Measurements from ENCODE around the gene METAP1. TPM values are rescaled to one million over a fixed set of nuclear protein-coding genes. Genes with fewer than 3 reads are reported as not detected.

The METAP1 gene
- polyA plus RNA-seq, 3 donors = 15.9 to 21.7 (median 20.6) TPM

DNA sequence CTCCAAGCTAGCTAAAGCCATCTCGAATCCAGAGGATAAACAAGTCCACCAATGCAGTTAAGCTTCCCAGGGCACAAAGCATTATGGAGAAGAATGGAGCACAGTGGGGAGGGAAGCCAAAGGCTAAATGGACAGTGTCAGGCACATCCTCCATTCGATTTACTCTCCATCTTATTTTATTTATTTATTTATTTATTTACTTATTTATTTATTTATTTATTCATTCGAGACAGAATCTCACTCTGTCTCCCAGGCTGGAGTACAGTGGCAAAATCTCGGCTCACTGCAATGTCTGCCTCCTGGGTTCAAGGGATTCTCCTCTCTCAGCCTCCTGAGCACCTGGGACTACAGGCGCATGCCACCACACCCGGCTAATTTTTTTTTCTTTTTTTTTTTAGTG is 40.3 kb upstream of the METAP1 start:
- Mint-ChIP-seq H3K9me3 (peaks cover 0 to 13% (median 6%) of the 10 kb centered on the region in 7 donors), H3K27me3 (ENCODE audit: low read depth in 3 of 3) (peaks cover 1 to 4% (median 2%) of the 10 kb centered on the region in 3 donors), H3K4me1 (no peaks in the 10 kb centered on the region), H3K27ac (no peak overlapping the region), H3K36me3 (no peaks in the 10 kb centered on the region), H3K4me3 (no peak overlapping the region)
- Histone ChIP-seq H4K20me1 (ENCODE audit: insufficient read depth, low read length) (no peaks in the 10 kb centered on the region), H3K9ac (ENCODE audit: insufficient read depth, low read length, poor library complexity, severe bottlenecking) (no peak overlapping the region), H2AFZ (ENCODE audit: insufficient read depth, low read depth, low read length, poor library complexity, severe bottlenecking) (no peak overlapping the region), H3K27me3 (ENCODE audit: control insufficient read depth in 2 of 2, insufficient read depth in 2 of 2, low read length in 2 of 2) (no peaks in the 10 kb centered on the region), H3K79me2 (ENCODE audit: insufficient read depth, low read length) (no peaks in the 10 kb centered on the region), H3K36me3 (replicated peaks in 1 of 2; ENCODE audit: control insufficient read depth in 1 of 2, insufficient read depth in 2 of 2, low read length in 2 of 2) (no peaks in the 10 kb centered on the region), H3K4me3 (replicated peaks in 1 of 3; ENCODE audit: low read depth in 2 of 3, low read length in 3 of 3) (no peak overlapping the region), H3K4me1 (ENCODE audit: control insufficient read depth in 1 of 2, insufficient read depth in 2 of 2, low read length in 2 of 2) (no peaks in the 10 kb centered on the region), H3K27ac (ENCODE audit: low read depth in 1 of 2, low read length in 2 of 2) (no peak overlapping the region), H3K4me2 (replicated peaks; ENCODE audit: extremely low read depth, low read length, poor library complexity, severe bottlenecking) (no peak overlapping the region), H3K9me3 (replicated peaks in 1 of 2; ENCODE audit: control insufficient read depth in 1 of 2, insufficient read depth in 1 of 2, low read length in 2 of 2) (no peaks in the 10 kb centered on the region)
- TF ChIP-seq, protein P1, sequence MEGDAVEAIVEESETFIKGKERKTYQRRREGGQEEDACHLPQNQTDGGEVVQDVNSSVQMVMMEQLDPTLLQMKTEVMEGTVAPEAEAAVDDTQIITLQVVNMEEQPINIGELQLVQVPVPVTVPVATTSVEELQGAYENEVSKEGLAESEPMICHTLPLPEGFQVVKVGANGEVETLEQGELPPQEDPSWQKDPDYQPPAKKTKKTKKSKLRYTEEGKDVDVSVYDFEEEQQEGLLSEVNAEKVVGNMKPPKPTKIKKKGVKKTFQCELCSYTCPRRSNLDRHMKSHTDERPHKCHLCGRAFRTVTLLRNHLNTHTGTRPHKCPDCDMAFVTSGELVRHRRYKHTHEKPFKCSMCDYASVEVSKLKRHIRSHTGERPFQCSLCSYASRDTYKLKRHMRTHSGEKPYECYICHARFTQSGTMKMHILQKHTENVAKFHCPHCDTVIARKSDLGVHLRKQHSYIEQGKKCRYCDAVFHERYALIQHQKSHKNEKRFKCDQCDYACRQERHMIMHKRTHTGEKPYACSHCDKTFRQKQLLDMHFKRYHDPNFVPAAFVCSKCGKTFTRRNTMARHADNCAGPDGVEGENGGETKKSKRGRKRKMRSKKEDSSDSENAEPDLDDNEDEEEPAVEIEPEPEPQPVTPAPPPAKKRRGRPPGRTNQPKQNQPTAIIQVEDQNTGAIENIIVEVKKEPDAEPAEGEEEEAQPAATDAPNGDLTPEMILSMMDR (IDR thresholded peaks at IDR 0.05) = no peak
- intact Hi-C loops (cut with micrococcal nuclease) = no loop called here
- DNase-seq = no peak
- no CpG with 5 or more reads among the region's 6 CpGs for WGBS (ENCODE audit: insufficient coverage)

DNA sequence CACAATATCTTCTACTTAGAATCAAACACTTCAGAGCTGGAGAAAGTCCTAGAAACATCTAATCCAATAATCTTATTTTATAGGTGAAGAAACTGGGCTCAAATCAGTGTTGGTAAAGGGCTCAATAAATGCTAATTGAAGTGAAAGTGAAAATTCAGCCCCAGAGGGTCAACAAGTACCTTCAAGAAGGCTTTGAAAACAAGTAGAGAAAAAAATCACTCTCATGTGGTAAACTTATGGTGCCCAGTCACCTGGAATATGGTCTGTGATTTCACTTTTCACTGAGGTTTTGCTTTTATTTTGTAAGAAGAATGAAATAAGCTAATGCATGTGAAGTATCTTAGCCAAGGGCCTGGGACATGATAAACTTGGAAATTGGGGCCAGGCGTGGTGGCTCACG is 37.5 kb upstream of the METAP1 start:
- no peaks in the 10 kb centered on the region for H3K79me2 ChIP-seq (ENCODE audit: insufficient read depth, low read length)
- TF ChIP-seq, protein P1 (IDR thresholded peaks at IDR 0.05) = no peak
- no peak overlapping the region for H3K27ac ChIP-seq (ENCODE audit: low read depth in 1 of 2, low read length in 2 of 2)
- 100% methylated on average over 2 of the region's 2 CpGs for WGBS (ENCODE audit: insufficient coverage)
- H3K9ac ChIP-seq (ENCODE audit: insufficient read depth, low read length, poor library complexity, severe bottlenecking) = no peak overlapping the region
- no peaks in the 10 kb centered on the region for H3K27me3 ChIP-seq (ENCODE audit: control insufficient read depth in 2 of 2, insufficient read depth in 2 of 2, low read length in 2 of 2)
- Mint-ChIP-seq H3K27ac (peak overlapping the region in 1 of 7 donors; percentile 50), H3K27me3 (ENCODE audit: low read depth in 3 of 3) (peaks cover 0 to 2% (median 1%) of the 10 kb centered on the region in 3 donors), H3K4me1 (no peaks in the 10 kb centered on the region), H3K36me3 (no peaks in the 10 kb centered on the region), H3K4me3 (no peak overlapping the region), H3K9me3 (peaks cover 0 to 13% (median 6%) of the 10 kb centered on the region in 7 donors)
- H3K9me3 ChIP-seq (replicated peaks in 1 of 2; ENCODE audit: control insufficient read depth in 1 of 2, insufficient read depth in 1 of 2, low read length in 2 of 2) = no peaks in the 10 kb centered on the region
- H3K4me3 ChIP-seq (replicated peaks in 1 of 3; ENCODE audit: low read depth in 2 of 3, low read length in 3 of 3) = no peak overlapping the region
- no peaks in the 10 kb centered on the region for H3K4me1 ChIP-seq (ENCODE audit: control insufficient read depth in 1 of 2, insufficient read depth in 2 of 2, low read length in 2 of 2)
- H3K4me2 ChIP-seq (replicated peaks; ENCODE audit: extremely low read depth, low read length, poor library complexity, severe bottlenecking) = no peak overlapping the region
- no peaks in the 10 kb centered on the region for H4K20me1 ChIP-seq (ENCODE audit: insufficient read depth, low read length)
- no peak for DNase-seq
- H3K36me3 ChIP-seq (replicated peaks in 1 of 2; ENCODE audit: control insufficient read depth in 1 of 2, insufficient read depth in 2 of 2, low read length in 2 of 2) = no peaks in the 10 kb centered on the region
- intact Hi-C loops (cut with micrococcal nuclease) = no loop called here
- H2AFZ ChIP-seq (ENCODE audit: insufficient read depth, low read depth, low read length, poor library complexity, severe bottlenecking) = no peak overlapping the region

All from CD14-positive monocyte (primary cell).